Keratinocyte (primary cell): Measurements from ENCODE around the gene RSPH10B.
"Not testable (repeated sequence)": the region's sequence is repeated elsewhere in the genome, so short reads cannot be mapped to it uniquely, and the experiment has no call there.

Experiments used
- EZH2 ChIP-seq: IDR thresholded peaks from one replicate; pipeline ENCODE4 v1.6.1; 2012; ENCODE audit warnings: inconsistent platforms, mild to moderate bottlenecking, low read length, moderate library complexity
- TF ChIP-seq, protein P1 (sequence below), 3 experiments: IDR thresholded peaks in 1 of 3; conservative IDR thresholded peaks in 1 of 3; optimal IDR thresholded peaks in 1 of 3; 2 replicates in 2 of 3; 3 replicates in 1 of 3; pipeline versions ENCODE3 to v1.5.1; 2011; ENCODE audit warnings: low read length in 3 of 3, mild to moderate bottlenecking in 3 of 3, moderate library complexity in 2 of 3, control low read depth in 1 of 3, inconsistent platforms in 1 of 3; ENCODE audit not compliant: insufficient read depth in 2 of 3; ENCODE audit errors: extremely low read depth in 1 of 3

DNA sequence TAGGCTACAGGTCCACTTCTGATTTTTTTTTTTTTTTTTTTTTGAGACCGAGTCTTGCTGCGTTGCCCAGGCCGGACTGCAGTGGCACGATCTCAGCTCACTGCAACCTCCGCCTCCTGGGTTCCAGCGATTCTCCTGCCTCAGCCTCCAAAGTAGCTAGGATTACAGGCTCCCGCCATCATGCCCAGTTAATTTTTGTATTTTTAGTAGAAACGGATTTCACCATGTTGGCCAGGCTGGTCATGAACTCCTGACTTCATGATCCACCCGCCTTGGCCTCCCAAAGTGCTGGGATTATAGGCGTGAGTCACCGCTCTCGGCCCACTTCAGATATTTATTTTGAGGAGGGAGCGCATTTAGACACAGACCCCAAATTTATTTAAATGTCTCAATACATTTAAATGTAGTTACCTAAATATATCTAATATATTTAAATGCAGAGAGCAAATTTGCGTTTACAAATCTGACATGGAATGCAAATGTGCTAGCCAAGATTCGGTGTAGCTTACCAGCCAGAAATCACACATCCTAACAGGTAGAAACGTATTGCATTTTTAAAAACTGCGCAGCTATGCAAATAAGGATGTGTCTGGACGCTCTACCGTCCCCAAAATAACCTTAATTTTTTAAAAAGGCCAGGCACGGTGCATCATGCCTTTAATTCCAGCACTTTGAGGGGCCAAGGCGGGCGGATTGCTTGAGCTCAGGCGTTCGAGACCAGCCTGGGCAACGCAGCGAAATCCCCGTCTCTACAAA is 37.5 kb upstream of the RSPH10B start:
- TF ChIP-seq, protein P1, sequence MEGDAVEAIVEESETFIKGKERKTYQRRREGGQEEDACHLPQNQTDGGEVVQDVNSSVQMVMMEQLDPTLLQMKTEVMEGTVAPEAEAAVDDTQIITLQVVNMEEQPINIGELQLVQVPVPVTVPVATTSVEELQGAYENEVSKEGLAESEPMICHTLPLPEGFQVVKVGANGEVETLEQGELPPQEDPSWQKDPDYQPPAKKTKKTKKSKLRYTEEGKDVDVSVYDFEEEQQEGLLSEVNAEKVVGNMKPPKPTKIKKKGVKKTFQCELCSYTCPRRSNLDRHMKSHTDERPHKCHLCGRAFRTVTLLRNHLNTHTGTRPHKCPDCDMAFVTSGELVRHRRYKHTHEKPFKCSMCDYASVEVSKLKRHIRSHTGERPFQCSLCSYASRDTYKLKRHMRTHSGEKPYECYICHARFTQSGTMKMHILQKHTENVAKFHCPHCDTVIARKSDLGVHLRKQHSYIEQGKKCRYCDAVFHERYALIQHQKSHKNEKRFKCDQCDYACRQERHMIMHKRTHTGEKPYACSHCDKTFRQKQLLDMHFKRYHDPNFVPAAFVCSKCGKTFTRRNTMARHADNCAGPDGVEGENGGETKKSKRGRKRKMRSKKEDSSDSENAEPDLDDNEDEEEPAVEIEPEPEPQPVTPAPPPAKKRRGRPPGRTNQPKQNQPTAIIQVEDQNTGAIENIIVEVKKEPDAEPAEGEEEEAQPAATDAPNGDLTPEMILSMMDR (optimal IDR thresholded peaks at IDR 0.05 in 1 of 3, IDR thresholded peaks at IDR 0.05 in 1 of 3, conservative IDR thresholded peaks at IDR 0.05 in 1 of 3; ENCODE audit: extremely low read depth in 1 of 3, insufficient read depth in 2 of 3, low read length in 3 of 3) = not testable (repeated sequence)
- not testable (repeated sequence) for TF ChIP-seq EZH2
